Astrocyte of the spinal cord (primary cell): Measurements from ENCODE around the gene ARL17B.
"Not testable (repeated sequence)": the region's sequence is repeated elsewhere in the genome, so short reads cannot be mapped to it uniquely, and the experiment has no call there.

ENCODE experiments used
- DNase-seq: peaks from one replicate; pipeline ENCODE4 v3.0.0; 2011; ENCODE audit warnings: low read depth, low spot score
- H3K4me3 ChIP-seq: 2 replicates; pipeline ENCODE4 v1.5.1; 2011; ENCODE audit warnings: low read depth, mild to moderate bottlenecking, low read length, moderate library complexity
- in situ Hi-C: cut with HindIII; loops from 2 replicates; pipeline ENCODE4 v1.10.0; 2017; ENCODE audit warnings: low sequenced_read_pairs
- TF ChIP-seq, protein P1 (sequence below): IDR thresholded peaks from 2 replicates; pipeline ENCODE4 v1.5.1; 2012; ENCODE audit warnings: low read depth, mild to moderate bottlenecking, low read length, inconsistent platforms

ARL17B gene

DNA sequence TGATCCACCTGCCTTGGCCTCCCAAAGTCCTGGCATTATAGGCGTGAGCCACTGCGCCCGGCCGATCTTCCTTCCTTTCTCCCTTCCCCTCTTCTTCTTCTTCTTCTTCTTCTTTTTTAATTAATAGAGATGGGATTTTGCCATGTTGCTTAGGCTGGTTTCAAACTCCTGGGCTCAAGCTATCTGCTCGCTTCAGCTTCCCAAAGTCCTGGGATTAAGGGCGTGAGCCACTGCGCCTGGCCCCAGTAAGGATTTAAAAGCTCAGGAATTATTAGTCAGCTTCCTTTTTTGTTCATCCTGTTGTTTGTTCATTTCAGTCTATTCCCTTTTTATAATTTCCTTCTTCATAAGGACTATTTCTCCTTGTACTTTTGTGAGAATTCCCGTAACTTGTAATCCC is 99.3 kb downstream of the ARL17B start:
- DNase-seq = no peak
- H3K4me3 ChIP-seq = no peak overlapping the region
- in situ Hi-C loops = no loop called here
- TF ChIP-seq, protein P1, sequence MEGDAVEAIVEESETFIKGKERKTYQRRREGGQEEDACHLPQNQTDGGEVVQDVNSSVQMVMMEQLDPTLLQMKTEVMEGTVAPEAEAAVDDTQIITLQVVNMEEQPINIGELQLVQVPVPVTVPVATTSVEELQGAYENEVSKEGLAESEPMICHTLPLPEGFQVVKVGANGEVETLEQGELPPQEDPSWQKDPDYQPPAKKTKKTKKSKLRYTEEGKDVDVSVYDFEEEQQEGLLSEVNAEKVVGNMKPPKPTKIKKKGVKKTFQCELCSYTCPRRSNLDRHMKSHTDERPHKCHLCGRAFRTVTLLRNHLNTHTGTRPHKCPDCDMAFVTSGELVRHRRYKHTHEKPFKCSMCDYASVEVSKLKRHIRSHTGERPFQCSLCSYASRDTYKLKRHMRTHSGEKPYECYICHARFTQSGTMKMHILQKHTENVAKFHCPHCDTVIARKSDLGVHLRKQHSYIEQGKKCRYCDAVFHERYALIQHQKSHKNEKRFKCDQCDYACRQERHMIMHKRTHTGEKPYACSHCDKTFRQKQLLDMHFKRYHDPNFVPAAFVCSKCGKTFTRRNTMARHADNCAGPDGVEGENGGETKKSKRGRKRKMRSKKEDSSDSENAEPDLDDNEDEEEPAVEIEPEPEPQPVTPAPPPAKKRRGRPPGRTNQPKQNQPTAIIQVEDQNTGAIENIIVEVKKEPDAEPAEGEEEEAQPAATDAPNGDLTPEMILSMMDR = no peak

DNA sequence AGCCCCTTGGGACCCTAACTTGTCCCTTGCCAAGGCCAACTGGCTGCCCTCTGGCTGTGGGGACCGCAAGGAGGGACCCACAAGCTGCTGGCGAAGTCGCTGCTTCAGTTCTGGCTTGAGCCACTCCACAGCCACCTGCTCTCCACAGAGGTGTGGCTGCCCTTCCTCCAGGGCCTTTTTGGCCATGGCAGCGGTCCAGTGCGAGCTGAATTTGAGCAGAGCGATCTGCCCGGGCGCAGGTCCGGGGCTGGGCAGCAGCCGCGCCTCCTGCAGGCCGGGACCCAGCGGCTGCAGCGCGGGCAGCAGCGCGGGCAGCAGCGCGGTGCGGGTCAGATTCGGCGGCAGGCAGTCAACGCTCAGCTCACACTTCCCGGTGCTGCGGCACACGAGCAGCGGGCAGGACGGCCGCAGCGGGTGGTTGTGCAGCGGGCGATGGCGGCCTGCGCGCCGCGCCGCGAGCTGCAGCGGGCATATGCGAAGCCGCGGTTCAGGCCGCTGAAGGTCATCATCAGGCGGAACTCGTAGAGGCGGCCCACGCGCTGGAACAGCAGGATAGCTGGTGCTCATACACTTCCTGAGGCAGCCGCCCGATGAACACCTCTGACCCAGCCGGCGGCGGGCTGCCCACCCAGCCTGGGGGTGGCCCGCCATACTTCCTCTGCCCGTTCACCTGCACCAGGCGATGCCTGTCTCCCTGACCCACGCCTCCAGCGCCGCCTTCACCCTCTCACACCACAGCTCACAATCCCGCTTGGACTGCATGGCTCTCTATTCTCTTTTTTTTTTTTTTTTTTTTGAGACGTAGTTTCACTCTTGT is 101.5 kb downstream of the ARL17B start:
- TF ChIP-seq, protein P1 = peak; percentile 14
- DNase-seq, H3K4me3 ChIP-seq, in situ Hi-C loops: not testable (repeated sequence)

DNA sequence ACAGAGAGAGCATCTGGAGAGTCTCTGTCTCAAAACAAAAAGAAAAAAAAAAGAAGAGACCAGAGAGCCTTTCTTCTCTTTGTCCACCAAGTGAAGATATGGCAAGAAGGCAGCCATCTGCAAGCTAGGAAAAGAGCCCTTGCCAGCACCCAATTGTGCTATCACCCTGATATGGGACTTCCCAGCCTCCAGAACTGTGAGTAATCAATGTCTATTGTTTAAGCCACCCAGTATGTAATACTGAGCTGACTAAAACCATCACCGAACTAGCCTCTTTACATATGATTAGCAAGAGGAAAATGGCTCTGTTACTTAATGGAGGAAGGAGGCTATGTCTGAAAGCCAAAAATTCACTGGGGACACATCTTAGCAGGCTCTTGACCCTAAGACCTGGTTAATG is 105.2 kb downstream of the ARL17B start:
- in situ Hi-C loops, DNase-seq, H3K4me3 ChIP-seq: not testable (repeated sequence)

DNA sequence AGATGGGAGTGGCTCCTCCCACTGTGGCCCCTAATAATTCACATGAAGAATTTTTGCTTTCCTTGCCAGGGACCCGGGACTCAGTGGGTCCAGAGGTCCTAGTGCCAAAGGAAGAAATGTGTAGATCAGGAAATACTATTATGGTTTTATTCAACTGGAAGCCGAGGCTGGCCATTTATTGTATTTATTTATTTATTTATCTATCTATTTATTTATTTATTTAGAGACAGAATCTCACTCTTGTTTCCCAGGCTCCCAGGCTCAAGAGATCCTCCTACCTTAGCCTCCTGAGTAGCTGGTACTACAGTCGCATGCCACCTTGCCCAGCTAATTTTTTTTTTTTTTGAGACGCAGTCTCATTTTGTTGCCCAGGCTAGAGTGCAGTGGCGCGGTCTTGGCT is 107.4 kb downstream of the ARL17B start:
- H3K4me3 ChIP-seq, in situ Hi-C loops, DNase-seq: not testable (repeated sequence)

DNA sequence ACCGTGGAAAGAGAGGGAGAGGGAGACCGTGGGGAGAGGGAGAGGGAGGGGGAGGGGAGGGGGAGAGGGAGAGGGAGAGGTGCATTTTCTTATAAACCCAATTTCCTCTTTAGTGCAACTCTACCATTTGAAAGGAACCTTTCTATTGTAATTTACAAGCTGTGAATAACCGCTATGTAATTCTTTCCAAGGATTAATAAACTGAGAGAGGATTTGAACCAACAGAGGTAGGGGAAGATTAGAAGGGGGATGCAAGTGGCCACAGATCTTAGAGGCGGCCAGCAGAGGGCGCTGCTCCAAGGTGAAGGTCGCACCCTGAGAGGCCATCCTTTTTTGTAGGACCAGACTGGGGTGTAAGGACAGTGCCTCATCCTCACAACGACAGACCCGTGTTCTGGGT is 107.8 kb downstream of the ARL17B start:
- in situ Hi-C loops, H3K4me3 ChIP-seq: not testable (repeated sequence)
- TF ChIP-seq, protein P1 = peak; percentile 62
- DNase-seq = peak; percentile 5

DNA sequence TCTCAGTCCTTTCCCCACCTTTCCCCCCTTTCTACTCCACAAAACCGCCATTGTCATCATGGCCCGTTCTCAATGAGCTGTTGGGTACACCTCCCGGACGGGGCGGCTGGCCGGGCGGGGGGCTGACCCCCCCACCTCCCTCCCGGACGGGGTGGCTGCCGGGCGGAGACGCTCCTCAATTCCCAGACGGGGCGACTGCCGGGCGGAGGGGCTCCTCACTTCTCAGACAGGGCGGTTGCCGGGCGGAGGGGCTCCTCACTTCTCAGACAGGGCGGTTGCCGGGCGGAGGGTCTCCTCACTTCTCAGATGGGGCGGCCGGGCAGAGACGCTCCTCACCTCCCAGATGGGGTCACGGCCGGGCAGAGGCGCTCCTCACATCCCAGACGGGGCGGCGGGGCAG is 108.8 kb downstream of the ARL17B start:
- H3K4me3 ChIP-seq, DNase-seq, in situ Hi-C loops: not testable (repeated sequence)

DNA sequence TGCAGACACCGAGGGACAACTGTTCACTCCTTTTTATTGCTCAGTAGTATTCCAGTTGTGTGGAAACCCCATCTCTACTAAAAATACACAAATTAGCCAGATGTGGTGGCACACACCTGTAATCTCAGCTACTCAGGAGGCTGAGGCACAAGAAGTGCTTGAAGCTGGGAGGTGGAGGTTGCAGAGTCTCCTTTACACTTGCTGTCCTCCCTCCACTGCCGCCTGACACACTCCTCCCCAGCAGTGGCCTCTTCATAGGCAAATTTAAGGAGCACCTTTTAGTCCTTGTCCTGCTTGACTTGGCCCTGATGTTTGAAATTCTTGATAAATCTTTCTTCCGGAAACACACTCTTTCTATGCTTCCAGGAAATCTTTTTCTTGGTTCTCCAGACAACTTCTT is 112.4 kb downstream of the ARL17B start:
- DNase-seq, in situ Hi-C loops, H3K4me3 ChIP-seq: not testable (repeated sequence)

DNA sequence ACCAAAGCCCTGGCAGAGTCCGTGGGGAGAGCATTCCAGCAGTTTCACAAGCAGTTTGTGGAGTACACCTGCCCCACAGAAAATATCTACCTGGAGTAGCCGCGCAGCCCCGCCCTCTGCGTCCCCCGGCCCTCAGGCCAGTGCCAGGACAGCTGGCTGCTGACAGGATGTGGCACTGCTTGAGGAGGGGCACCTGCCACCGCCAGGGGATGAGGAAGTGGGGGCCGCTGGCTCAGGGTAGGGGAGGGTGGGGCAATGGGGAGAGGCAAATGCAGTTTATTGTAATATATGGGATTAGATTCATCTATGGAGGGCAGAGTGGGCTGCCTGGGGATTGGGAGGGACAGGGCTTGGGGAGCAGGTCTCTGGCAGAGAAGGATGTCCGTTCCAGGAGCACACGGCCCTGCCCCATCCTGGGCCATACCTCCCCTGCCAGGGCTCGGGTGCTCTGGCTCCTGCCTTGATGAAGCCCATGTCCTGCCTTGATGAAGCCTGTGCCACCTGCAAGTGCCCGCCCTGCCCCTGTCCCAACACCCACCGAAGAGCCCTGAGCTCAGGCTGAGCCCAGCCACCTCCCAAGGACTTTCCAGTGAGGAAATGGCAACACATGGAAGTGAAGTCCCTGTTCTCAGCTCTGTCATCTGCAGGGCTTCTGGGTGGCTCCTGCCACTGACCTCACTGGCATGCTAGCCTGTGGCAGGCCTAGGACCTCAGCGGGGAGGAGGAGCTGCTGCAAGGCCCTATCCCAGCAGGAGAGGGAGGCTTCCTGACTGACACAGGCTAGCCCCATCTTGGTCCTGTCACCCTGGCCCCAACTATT is 116.4 kb downstream of the ARL17B start:
- DNase-seq, in situ Hi-C loops, H3K4me3 ChIP-seq: not testable (repeated sequence)

DNA sequence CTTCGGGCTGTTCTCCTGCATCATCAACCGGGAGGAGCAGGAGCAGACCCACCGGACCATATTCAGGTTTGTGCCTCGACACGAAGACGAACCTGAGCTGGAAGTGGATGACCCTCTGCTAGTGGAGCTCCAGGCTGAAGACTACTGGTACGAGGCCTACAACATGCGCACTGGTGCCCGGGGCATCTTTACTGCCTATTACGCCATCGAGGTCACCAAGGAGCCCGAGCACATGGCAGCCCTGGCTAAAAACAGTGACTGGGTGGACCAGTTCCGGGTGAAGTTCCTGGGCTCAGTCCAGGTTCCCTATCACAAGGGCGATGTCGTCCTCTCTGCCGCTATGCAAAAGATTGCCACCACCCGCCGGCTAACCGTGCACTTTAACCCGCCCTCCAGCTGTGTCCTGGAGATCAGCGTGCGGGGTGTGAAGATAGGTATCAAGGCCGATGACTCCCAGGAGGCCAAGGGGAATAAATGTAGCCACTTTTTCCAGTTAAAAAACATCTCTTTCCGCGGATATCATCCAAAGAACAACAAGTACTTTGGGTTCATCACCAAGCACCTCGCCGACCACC is 117.1 kb downstream of the ARL17B start:
- H3K4me3 ChIP-seq, DNase-seq, in situ Hi-C loops: not testable (repeated sequence)

DNA sequence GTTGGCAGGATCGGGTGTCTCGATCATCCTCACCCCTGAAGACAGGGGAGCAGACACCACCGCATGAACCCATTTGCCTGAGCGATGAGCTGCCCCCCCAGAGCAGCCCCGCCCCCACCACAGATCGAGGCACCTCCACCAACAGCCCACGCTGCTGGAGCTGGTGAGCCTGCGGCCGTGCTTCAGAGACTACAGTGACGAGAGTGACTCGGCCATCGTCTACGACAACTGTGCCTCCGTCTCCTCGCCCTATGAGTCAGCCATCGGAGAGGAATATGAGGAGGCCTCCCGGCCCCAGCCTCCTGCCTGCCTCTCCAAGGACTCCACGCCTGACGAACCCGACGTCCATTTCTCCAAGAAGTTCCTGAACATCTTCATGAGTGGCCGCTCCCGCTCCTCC is 117.6 kb downstream of the ARL17B start:
- H3K4me3 ChIP-seq, in situ Hi-C loops: not testable (repeated sequence)

DNA sequence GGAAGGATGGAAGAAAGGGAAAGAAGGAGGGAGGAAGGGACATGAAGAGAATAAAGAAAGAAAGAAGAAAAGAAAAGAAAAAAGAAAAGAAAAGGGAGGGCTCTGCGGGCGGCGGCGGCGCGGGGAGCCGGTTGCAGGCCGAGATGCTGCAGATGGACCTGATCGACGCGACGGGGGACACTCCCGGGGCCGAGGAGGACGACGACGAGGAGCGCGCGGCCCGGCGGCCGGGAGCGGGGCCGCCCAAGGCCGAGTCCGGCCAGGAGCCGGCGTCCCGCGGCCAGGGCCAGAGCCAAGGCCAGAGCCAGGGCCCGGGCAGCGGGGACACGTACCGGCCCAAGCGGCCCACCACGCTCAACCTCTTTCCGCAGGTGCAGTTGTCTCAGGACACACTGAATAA is 118.1 kb downstream of the ARL17B start:
- H3K4me3 ChIP-seq, DNase-seq, in situ Hi-C loops: not testable (repeated sequence)

More for the DNA sequence above, 117.6 kb downstream of the ARL17B start:
- DNase-seq = not testable (repeated sequence)

DNA sequence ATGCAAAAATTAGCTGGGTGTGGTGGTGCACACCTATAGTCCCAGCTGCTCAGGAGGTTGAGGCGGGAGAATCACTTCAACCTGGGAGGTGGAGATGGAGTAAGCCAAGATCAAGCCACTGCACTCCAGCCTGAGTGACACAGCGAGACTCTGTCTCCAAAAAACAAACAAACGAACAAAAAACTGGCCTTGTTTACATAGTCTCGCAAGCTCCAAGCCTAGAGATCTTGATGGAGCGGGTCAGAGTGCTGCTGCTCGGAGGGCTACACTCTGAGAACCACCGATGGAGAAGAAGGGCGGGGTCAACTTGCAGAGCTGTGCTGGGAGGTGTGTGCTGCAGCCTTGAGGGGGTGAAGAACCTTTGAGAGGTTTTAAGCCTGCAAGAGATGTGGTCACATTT is 130.2 kb downstream of the ARL17B start:
- H3K4me3 ChIP-seq, DNase-seq, in situ Hi-C loops: not testable (repeated sequence)

DNA sequence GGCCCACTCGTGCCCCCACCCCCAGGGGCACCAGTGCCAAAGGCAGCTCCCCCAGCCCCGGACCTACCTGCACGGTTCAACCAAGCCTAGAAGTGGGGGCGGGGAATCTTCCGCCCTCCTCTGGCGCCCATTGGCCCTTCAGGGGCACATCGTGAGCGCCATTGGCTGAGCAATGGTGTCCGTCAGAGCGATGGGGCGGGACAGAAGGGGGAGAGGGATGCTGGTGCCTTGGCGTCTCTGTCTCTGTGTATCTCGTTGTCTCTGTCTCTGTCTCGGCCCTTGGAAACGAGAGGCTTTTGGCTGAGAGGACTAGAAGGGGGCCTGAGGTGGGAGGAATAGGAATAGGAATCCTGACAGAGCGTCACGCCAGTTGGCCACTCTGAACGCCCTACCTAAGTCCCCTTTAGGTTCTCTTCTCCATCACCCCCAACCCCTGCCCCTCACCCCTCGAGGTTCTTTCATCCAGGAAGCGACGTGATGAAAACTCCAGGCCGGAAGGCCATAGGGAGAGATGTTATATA is 136.2 kb downstream of the ARL17B start:
- DNase-seq = peak; percentile 81
- in situ Hi-C loops = not testable (repeated sequence)
- H3K4me3 ChIP-seq = peak overlapping the region; percentile 40
